ENCODE measurements around the gene DZIP1.
"Not testable (repeated sequence)": the region's sequence is repeated elsewhere in the genome, so short reads cannot be mapped to it uniquely, and the experiment has no call there.

The DZIP1 gene, protein sequence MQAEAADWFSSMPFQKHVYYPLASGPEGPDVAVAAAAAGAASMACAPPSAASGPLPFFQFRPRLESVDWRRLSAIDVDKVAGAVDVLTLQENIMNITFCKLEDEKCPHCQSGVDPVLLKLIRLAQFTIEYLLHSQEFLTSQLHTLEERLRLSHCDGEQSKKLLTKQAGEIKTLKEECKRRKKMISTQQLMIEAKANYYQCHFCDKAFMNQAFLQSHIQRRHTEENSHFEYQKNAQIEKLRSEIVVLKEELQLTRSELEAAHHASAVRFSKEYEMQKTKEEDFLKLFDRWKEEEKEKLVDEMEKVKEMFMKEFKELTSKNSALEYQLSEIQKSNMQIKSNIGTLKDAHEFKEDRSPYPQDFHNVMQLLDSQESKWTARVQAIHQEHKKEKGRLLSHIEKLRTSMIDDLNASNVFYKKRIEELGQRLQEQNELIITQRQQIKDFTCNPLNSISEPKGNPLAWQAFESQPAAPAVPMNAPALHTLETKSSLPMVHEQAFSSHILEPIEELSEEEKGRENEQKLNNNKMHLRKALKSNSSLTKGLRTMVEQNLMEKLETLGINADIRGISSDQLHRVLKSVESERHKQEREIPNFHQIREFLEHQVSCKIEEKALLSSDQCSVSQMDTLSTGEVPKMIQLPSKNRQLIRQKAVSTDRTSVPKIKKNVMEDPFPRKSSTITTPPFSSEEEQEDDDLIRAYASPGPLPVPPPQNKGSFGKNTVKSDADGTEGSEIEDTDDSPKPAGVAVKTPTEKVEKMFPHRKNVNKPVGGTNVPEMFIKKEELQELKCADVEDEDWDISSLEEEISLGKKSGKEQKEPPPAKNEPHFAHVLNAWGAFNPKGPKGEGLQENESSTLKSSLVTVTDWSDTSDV

DNA sequence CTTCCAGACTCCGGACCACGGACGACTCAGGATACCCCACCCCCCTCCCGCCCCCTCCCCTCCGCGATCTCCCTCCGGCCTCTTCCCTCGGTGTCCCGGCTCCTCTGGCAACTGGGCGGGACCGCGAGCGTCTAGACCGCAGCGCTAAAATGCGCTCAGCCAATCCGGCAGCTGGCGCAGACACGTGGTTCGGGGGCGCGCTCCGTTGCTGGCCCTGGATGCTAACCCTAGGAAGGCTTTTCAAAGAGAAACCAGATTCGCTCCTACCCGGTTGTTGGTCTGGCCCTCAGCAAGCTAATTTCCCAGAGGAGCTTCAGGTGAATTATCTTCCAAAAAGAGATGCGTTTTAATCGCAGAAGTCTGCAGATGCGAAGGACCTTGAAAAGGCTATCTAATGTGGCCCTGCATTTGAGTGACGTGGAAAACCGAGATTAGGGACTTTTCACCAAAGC, at the start of gene DZIP1:
Gene DZIP1, minus strand, starts transcription at position 106 of the 452 bp plus-strand sequence. CDS start 2,677 bp downstream, outside the sequence.
- peak in 54 of 56 donors; percentile 11 to 90 (median 64) for DNase-seq

DNA sequence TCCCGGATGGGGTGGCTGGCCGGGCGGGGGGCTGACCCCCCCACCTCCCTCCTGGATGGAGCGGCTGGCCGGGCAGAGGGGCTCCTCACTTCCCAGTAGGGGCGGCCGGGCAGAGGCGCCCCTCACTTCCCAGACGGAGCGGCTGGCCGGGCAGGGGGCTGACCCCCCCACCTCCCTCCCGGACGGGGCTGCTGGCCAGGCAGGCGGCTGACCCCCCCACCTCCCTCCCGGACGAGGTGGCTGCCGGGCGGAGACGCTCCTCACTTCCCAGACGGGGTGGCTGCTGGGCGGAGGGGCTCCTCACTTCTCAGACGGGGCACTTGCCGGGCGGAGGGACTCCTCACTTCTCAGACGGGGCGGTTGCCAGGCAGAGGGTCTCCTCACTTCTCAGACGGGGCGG, 46.5 kb upstream of the DZIP1 start:
- DNase-seq: not testable (repeated sequence)

DNA sequence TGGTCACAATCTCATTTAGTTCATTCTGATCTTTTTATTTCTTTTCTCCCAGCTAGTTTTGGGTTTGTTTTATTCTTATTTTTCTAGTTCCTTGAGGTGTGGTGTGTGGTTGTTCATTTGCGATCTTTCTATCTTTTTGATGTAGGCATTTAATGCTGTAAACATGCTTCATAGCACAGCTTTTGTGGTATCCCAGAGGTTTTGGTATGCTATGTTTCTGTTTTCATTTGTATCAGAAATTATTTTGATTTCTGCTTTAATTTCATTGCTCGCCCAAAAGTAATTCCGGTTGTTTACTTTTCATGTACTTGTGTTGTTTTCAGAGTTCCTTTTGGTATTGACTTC, 45.0 kb upstream of the DZIP1 start:
- DNase-seq: no peak

DNA sequence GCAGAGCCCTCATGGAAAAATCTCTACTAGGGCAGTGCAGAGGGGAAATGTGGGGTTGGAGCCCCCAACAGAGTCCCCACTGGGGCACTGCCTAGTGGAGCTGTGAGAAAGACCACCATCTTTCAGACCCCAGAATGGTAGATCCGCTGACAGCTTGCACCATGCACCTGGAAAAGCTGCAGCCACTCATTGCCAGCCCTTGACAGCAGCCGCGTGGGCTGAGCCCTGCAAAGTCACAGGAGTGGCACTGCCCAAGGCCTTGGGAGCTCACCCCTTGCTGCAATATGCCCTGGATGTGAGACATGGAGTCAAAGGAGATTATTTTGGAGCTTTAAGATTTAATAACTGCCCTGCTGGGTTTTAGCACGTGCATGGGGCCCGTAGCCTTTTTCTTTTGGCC, 40.5 kb upstream of the DZIP1 start:
- not testable (repeated sequence) for DNase-seq

DNA sequence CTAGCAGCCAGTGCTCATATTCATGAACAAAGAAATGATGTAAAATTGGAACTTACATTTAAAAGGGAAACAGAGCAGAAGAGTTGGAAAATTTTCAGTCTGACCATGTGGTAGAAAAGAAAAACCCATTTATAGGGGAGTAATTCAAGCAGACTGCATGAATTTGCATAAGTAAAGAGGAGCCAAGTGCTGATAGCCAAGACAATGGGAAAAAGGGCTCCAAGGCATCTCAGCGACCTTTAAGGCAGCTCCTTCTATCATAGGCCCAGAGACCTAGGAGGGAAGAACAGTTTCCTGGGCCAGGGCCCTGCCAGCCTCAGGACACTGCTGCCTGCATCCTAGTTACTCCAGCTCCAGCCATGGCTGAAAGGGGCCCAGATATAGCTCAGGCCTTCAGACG, 39.9 kb upstream of the DZIP1 start:
- no peak for DNase-seq

DNA sequence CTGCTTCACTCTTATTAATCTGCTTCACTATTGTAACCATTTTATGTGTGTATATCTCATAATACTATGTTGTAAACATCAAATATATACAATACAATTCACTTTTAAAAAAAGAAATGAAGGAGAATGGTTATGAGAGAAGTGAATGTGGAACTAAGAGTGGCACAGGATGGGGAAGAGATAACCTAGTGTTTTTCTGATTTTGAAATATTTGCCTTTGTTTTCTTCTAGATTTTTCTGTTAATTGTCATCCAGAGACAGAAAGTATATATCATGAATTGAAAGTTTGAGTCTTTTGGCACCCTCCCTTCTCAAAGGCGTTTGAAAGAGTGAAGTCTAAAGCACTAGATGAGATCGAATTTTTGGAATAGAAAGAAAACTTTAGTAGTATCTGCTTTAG, 35.2 kb upstream of the DZIP1 start:
- DNase-seq: no peak

DNA sequence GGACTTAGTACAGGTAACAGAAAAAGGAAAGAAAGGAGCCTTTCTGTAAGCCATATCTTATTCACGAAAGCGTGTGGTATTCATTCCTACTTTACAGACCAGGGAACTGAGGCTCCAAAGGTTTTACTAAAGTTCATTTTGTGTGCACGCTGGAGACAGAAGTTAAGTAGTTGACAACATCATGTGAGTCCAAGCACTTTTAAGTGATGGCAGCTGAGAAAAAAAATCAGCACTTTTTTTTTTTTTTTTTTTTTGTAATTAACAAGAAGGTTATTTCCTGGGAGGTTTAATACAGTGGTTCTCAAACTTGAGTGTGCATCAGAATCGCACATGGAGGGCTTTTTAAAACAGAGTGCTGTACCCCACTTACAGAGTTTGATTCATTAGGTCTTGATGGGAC, 34.5 kb upstream of the DZIP1 start:
- no peak for DNase-seq

DNA sequence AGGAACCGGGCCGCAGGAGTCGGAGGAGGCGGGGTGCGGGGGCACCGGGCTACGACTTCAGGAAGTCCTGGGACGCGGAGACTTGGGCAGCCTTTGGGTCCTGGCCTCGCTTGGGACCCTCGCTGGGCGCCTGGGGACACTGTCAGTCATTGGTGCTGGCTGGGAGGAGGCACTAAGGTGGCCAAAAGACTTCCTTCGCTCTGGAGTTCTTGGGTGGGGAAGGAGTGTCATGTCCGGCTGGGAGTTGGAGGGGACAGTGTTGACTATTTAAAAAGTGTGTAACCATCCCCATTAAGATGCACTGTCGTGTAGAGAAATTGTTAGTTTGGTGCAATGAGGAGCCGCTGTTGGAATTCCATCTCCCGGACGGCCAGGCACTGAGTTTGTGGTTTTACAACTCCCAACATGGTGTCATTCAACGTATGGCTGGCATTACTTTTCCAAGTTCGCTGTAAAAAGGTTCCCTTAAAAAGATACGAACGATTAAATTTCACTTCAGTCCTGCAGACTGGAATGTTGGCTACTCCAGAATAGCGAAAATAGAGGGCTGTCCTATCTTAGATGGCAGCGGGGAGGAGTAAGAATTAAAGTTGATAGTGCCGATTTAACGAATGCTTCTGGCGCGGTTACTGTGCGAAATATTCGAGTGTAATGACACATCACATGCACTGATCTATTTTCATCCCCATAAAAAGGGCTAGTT, 33.2 kb upstream of the DZIP1 start:
- peak in 18 of 56 donors; percentile 15 to 67 (median 44) for DNase-seq

DNA sequence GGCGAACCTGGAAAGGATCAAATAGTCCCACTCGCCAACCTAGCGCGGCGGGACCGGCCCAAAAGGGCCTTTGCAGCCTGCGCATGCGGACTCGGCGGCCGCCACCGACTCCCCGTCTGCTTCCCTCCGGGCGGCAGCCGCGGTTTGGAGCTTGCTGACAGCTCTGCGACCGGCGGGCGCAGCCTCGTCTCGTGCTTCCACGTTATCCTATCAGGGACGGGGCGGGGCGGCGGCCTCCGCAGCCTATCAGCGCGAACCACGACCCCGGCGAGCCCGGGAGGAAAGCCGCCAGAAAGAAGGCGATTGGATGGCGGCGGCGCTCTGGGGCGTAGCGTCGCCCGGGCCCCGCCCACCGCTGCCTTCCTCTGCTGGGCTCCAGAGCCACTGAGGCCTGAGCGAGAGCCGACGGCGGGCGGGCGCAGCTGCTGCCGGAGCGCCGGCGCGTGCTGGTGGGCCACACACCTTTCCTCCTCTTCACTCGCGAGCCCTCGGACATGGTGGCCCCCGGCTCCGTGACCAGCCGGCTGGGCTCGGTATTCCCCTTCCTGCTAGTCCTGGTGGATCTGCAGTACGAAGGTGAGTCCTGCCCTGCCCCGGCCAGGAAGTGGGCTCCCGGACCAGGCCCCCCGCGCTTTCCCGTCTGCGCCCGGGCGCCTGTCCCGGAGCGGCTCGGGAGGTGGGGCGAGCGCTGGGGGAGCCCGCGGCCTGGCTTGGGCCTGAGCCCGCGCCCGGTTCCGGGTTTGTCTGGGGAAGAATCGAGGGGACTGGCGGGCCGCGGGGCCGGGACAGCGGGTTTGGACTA, 32.5 kb upstream of the DZIP1 start, which contains the start of gene DNAJC3:
Gene DNAJC3, plus strand, starts transcription at position 378 of the 802 bp plus-strand sequence. Its CDS starts 117 bp downstream, at position 495.
- DNase-seq: peak; percentile 65 to 99 (median 97)

DNA sequence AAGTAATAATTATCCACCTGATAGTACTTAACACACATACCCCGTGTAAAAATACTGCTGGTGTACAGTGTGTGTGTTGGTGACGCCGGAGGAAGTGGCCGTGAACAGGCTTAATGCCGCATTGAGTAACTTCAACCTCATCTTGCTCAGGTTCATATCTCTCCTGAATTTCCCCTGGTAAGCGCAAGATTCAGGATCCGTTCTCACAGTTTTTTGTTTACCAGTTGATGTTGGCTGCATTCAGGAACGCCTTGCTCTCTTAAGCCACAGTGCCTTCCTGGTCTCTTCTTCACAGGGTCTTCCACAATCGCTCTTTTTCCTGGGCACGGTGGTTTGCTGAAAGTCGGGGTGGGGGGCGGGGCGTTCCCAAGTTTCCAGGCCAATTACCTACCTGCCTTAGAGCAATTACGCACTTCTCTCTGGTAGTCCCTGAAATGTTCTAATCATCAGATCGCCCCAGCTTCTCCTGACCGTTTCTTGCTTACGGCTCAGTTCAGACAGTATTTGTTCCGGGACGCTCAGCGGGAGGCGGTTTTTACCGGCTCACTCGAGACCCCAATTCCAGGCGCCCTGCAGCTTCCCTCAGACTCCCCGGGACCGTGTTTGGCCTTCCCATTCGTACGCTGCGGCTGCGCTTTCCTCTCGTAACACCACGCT, 31.7 kb upstream of the DZIP1 start:
- DNase-seq: peak in 7 of 56 donors; percentile 16 to 76 (median 46)

DNA sequence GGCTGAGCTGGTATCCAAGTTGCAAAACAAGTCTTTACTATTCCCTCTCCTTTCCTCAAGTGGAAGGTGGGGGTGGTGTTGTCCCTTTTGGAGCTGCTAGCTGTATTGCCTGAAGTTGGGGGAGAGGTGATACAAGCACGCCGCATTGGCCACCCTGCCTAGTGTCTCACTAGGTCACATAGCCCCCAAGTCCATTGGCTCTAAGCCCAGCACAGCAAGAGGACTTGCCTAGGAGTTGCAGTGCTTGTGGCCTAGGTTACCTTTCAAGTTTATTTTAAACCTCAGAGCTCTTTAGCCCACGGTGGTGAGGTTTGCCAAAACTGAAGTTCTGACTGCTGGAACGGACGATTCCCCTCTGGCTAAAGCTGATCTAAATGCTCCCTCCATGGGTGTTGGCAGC, 27.1 kb upstream of the DZIP1 start:
- DNase-seq: no peak

DNA sequence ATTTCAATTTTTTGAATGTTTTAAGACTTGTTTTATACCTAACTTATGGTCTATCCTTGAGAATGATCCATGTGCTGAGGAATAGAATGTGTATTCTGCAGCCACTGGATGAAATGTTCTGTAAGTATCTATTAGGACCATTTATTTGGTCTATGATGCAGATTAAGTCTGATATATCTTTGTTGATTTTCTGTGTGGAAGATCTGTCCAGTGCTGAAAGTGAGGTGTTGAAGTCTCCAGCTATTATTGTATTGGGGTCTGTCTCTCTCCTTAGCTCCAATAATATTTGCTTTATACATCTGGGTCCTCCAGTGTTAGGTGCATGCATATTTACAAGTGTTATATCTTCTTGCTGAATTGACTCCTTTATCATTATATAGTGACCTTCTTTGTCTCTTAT, 22.7 kb upstream of the DZIP1 start:
- DNase-seq: not testable (repeated sequence)

DNA sequence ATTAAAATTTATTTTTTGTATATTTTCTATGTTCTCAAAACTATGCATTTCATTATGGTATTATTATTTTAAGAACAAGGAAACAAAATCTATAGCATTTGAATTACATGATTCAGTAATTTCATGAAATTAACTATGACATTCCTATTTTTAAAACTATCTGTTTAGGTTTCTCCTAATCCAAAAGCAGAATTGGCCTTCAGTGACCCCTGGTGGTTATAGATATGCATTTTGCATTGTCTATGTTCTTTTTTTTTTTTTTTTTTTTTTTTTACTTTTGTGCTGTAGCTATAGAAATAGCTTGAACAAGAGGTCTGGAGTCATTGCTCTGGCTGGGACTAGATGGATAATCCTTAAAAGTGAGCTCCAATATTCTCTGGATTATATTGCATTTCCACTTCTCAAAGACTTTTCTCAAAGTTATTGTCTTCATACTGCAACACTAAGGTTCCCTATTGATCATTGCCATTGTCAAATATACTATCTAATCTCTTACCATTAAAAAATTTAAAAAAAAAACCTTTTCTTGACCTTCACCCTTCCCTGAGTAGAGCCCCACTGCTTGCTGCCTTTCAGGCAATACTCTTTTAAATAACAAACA, 16.6 kb upstream of the DZIP1 start:
- peak in 1 of 56 donors; percentile 4 for DNase-seq

DNA sequence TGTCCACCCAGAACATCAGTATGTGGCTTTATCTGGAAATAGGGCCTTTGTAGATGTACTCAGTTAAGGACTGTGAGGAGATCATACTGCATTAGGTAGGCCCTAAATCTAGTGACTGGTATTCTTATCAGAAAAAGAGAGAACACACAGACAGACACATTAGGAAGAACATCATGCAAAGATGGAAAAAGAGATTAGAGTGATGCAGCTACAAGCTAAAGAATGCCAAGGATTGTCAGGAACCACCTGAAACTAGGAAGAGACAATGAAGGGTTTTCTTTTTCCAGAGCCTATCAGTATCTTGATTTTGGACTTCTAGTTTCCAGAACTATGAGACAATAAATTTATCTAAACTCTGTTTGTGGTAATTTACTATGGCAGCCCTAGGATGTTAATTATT, 15.0 kb upstream of the DZIP1 start:
- no peak for DNase-seq

DNA sequence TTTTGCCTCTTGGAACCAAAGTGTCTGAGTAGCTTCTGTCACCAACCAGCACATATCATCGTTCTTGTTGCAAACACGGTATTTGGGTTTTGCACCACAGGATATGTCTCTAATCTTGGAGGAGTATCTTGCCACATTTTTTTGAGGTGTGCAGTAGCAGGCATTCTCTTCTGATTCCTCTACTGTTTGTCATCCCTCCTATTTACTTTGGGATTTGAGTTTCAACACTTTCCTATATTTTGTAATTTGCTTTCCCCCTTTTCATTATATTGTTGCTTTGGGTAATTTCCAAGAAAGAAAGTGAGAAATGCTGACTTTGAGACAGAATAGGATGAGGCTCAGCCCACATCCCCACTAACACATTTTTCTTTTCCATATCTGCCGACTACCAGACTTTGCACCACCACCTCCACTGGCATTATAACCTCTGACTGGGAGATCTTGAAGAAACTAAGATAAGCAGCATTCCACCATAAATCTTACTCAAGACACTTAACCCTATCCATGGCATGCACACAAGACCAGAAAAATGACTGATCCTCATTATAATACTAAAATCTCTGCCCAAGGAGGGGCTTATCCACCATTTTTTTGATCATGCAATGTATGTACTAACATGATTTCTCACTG, 12.0 kb upstream of the DZIP1 start:
- DNase-seq: no peak

DNA sequence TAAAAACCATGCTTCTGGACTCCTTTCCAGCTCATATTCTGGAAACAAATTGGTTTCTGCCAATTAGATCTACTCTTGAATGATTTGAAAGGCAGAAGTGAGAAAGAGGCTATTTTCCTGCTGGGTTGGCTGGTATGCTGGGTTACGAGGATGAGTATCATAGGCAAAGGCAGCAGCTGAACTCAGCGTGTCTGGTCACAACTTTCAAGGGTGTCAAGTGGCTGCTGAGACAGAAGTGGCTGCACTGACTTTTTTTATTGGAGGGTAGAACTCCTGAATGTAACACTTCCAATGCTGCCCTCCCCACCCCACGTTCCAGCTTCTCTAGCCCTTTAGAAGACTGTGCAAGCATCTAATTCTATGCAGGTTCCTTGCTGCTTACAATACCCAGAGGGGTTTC, 8.3 kb upstream of the DZIP1 start:
- DNase-seq: no peak

DNA sequence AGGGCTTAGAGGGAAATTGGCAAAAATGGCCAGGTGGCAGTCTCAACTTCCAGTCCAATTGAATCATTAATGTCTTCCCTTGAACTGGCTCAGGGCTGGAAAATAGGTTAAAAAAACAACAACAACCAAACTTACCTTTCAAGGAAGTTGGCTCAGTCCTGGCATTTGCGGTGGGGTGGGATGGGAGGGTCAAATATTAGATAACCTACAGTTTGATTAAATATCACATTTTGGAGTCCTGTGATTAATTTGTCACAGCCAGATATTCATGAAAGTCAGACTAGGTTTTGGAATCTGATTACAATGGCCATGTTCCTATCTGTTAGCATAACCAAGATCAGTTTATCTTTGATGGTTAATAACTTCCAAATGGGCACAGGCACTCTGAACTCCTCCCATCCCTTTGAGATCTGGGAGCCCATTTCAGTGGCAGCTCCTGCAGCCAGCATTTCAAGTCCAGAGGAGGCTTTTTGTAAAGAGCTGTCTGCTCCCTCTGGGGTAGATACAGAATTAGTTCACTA, 7.8 kb upstream of the DZIP1 start:
- no peak for DNase-seq

DNA sequence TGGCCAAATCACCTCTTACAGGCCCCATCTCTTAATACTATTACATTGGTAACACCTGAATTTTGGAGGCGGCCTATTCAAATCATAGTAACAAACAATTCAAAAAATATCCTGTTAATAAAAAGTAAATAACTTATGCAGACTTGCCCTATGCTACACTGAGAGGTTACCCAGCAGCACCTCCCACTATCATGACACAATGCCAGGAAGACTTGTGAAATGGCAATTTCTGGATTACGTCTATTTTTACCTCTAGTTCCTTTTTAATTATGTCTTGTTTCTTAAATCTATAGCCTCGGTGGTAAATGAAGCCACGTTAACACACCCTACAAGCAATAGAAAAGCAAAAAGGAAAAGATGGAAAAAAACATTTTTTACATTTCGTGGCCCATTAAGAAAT, 6.2 kb upstream of the DZIP1 start:
- DNase-seq: no peak

DNA sequence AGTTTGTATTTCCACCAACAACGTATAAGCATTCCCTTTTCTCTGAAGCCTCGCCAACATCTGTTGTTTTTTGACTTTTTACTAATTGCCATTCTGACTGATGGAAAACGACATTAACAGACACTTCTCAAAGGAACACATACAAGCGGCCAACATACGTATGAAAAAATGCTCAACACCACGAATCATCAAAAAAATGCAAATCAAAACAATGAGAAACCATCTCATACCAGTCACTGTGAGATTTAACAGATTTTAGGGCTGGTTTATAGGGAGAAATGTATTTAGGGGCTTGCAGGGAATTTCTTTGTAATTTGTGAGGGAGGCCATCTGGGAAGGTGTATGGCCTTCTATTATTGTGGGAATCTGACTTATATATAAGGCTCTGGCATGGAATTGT, 2.8 kb upstream of the DZIP1 start:
- DNase-seq: no peak
